COR-L47 (cell line): Measurements from ENCODE around the gene SOX11.

ENCODE experiments used
- DNase-seq: peaks from one replicate; lab custom pipeline; 2025; lab: John Stamatoyannopoulos, UW

SOX11 gene

DNA sequence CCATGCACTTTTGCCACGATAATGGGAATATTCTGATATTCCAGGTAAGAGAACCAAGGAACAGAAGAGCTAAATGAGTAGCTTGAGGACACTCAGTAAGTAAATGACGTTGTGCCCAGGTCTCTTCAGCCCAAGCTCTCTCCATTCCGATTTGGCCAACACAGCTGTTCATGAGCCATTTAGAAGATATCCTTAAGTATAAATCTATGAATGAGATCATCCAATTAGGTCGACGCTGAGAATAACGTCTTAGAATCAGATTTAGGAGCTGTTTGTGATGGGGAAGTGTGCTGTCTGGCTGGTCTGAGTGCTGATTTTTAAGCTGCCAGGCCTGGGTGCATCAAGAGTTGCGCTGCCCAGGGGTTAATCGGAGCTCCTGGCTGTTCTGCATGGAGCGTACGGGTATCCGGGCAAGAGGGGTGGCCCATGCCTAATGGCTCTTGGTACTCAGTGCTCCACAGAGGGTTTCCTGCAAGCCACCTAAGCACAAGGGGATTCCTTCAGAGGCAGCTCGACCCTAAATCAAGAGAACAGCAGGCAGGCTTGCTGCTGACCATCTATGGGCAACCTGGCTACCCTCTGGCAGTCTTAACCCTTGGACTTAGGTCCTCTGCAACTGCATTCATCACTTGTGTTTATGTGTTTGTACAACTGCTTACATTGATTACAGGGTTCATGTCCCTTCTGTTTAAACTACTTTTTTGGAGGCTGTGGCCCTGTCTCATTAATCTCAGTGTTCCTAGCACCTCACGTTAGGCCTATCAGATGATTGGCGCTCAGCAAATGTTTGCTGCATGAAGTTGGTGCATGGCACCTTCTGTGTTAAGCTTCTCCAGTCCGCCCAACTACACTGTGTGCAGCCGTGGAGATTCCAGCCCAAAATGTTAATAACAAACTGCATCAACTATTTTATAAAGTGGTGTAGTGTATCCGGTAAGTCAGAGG lies 31.9 kb downstream of the SOX11 start:
- no peak for DNase-seq

DNA sequence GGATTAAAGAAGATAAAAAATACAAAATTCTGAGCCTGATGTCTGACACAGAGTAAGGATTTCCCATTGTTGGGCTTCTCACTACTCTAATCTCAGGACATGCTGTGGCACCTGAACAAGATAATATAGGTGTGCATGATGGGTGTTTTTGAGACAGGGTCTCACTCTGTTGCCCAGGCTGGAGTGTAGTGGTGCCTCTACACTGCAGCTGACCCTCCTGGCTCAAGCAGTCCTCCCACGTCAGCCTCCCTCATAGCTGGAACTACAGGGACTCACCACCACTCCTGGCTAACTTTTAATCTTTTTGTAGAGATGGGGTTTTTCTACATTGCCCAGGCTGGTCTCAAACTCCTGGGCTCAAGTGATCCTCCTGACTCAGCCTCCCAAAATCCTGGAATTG lies 32.9 kb downstream of the SOX11 start:
- DNase-seq: no peak

- no peak for DNase-seq
Measured at GRCh38 chr2:5725794-5726463, 33.7 kb downstream of the SOX11 start.

DNA sequence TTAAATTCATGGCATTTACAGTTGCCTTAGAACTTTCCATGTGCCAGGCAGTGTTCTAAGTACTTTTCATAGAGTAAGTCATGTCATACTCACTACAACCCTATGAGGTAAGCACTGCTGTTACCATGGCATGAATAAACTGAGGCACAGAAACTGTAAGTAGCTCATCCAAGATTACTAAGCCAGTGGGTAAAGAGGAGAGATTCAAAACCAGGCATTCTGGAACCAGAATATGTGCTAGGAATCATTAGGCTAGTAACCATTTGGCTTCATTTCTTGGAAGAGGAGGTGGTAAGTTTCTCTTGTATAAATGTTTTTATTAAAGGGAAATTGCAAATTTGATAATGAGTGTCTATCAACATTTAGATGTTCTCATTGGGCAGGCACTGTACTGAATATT lies 35.1 kb downstream of the SOX11 start:
- DNase-seq: no peak

- DNase-seq: no peak
Measured at GRCh38 chr2:5729416-5729815, 37.2 kb downstream of the SOX11 start.

- no peak for DNase-seq
Measured at GRCh38 chr2:5730386-5730785, 38.2 kb downstream of the SOX11 start.

DNA sequence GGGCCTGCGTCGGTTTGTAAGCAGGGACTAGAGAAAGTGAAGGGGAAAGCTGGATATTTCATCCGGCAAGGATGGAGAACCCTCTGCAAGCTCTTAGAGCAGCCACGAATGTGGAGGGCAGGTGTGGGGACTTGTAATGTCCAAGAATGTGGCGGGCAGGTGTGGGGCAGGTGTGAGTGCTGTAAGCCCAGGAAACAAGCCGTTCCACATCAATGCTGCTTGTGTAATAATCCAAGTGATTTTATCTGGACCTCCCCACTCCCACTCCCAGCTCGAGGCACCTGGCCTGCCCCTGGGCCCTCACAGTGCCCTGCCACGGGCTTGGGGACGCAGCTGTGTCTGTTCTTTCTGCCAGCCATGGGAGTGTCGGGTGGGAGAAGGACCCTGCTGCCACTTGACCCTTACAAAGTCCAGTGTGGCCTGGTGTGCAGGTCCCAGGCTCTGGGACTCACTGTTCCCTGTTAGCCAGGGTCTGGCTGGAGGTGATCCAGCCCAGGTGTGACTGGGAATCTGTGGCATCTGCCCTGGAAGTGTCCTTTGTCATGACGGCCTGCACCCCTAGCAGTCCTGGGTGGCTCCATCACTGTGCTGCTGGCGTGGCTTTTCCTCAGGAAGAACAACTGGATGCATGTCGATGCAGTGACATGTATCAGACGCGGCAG lies 42.8 kb downstream of the SOX11 start:
- DNase-seq: no peak

- DNase-seq: no peak
Measured at GRCh38 chr2:5735521-5735861, 43.3 kb downstream of the SOX11 start.

DNA sequence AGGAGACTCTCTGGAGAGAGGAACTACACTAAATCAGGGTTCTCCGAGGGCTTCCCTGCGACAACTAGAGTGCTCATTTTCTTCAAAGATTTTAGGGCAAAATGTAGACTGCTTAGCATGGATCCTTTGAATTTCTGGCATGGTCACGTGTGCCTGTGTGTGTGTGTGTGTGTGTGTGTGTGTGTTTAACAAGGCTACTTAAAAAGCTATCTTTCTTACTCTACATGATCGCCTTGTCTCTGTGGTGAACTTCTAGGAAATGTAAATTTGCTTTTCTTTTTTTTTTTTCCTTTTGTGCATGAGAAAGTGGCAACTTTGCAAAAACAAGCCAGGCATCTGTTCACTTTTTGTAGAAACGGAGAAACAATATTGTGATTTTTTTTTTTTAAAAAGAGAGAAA lies 43.9 kb downstream of the SOX11 start:
- no peak for DNase-seq

DNA sequence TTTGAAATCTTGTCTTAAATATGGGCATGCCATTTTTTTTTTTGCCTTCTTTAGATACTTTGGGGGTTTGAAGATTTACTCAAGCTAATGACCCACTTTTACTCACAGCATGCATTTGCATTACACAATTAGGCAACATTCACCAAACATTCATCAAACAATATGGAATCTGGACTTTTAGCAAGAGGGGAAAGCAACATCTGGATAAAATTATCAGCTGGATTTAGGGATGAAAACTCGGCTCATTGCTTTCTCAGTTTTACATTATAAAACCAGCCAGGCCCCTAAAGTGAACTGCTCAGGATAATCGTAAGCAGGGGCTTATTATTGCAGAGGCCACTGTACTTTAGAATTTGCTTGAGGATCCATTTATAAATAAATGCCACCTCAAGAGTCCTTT lies 44.7 kb downstream of the SOX11 start:
- no peak for DNase-seq

GRCh38 chr2:5740053-5740452 lies 47.9 kb downstream of the SOX11 start:
- DNase-seq: no peak

GRCh38 chr2:5740817-5741216 lies 48.6 kb downstream of the SOX11 start:
- no peak for DNase-seq

GRCh38 chr2:5741242-5741641 lies 49.1 kb downstream of the SOX11 start:
- DNase-seq: no peak

DNA sequence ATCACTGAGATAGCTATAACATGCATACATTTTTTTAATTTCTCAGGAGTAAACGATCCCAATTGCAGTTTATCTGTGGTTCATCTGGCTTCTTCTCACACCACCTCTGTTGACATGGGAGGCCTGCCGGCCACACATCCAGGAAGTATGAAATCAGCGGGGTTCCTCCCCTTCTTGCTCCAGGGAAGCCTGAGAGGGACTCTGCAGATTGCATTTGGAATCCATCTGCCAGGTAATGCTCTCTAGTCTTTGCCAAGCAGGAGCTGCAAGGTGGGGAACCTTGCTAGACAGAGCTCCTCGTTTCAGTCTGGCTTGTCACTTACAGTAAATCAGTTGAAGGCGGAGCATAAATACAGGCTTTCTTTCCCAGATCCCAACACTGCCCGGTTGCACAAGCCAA lies 49.9 kb downstream of the SOX11 start:
- DNase-seq: no peak

GRCh38 chr2:5748391-5748790 lies 56.2 kb downstream of the SOX11 start:
- no peak for DNase-seq

DNA sequence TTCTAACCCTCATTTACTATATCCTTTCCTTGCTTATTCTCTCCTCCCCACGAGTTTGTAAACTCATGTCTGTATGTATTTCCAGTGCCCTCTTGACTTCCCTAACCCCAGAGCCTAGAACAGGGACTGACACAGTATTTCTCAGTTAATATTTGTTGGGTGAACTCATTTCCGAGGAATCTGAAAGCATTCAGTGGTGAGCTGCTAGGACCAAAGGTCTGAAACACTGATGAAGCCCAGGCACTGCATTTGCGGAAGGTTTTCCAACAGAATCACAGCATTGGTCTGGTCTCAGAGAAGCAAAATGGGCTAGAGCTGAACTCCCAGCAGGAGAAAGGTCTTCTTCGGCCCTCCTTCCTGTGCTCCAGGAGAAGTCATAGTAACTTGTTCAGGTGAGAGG lies 56.8 kb downstream of the SOX11 start:
- no peak for DNase-seq

DNA sequence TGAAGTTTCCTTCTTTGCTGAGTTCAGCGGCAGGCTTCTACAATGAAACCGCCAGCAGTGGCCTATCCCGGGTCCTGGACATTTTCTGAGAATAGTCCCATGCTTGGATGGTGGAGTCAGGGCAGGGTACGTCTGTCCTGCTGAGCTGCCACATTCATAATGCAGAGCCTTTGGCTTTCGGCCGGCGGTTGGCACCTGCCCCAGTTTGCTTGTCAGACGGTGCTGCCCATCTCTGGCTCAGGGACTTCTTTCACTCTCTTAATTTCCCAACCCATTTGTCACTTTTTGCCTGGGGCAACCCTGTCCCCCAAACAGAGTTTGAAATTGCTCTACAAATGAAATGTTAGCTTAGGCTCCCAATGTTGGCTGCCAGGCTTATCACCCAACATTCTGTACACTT lies 57.2 kb downstream of the SOX11 start:
- no peak for DNase-seq
